Measurements from ENCODE around the gene TTC31. TPM values are rescaled to one million over a fixed set of nuclear protein-coding genes. Genes with fewer than 3 reads are reported as not detected.
"Not testable (repeated sequence)": the region's sequence is repeated elsewhere in the genome, so short reads cannot be mapped to it uniquely, and the experiment has no call there.

The TTC31 gene
- total RNA-seq, 2 donors from 2014 or later = 30.3 to 35.0 TPM

DNA sequence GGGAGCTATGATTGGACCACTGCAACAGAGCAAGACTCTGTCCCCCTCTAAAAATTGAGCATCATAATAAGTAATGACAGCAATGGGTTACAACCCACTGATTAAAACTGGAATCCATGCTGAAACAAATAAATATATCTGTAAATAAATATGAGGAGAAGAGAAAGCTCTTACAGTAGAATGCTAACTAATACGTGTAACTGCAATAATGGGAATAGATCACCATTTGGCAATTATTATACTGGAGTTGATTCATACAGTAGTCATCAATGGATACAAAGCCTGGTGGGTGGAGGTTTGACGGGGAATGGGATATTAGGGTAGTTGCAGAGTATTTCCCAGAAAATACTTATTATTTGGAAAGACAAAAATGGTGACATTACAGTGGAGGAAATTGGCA lies 34.1 kb upstream of the TTC31 start:
- Mint-ChIP-seq H3K36me3 (no peaks in the 10 kb centered on the region), H3K9me3 (no peaks in the 10 kb centered on the region), H3K27ac (no peak overlapping the region)
- DNase-seq (ENCODE audit: low spot score in 2 of 2) (no peak), ATAC-seq (no peak)

DNA sequence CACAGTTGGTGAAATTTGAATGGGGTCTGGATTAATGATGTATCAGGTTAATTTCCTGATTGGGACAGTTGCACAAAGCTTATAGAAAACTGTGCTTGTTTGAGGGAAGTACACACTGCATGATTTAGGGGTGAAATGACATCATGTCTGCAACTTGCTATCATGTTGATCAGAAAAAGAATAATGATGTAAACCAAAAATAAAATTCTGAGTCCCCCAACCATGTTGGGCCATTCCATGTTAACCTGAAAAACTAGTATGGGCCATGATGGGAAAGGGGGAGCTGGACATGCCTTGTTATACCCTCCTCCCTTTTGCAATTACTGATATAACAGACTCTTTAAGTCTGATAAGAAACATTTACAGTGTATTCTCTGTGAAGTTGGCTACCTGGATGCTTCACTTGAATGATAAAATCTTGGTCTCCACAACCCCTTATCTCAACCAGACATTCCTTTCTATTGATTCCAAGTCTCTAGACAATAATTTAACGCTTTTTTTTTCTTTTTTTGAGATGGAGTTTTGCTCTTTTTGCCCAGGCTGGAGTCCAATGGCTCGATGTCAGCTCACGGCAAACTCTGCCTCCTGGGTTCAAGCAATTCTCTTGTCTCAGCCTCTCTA lies 32.2 kb upstream of the TTC31 start:
- Mint-ChIP-seq H3K36me3 (peaks cover 8 to 12% of the 10 kb centered on the region in 2 donors), H3K9me3 (no peaks in the 10 kb centered on the region), H3K27ac (no peak overlapping the region)
- no peak for DNase-seq (ENCODE audit: low spot score in 2 of 2)
- ATAC-seq = no peak

DNA sequence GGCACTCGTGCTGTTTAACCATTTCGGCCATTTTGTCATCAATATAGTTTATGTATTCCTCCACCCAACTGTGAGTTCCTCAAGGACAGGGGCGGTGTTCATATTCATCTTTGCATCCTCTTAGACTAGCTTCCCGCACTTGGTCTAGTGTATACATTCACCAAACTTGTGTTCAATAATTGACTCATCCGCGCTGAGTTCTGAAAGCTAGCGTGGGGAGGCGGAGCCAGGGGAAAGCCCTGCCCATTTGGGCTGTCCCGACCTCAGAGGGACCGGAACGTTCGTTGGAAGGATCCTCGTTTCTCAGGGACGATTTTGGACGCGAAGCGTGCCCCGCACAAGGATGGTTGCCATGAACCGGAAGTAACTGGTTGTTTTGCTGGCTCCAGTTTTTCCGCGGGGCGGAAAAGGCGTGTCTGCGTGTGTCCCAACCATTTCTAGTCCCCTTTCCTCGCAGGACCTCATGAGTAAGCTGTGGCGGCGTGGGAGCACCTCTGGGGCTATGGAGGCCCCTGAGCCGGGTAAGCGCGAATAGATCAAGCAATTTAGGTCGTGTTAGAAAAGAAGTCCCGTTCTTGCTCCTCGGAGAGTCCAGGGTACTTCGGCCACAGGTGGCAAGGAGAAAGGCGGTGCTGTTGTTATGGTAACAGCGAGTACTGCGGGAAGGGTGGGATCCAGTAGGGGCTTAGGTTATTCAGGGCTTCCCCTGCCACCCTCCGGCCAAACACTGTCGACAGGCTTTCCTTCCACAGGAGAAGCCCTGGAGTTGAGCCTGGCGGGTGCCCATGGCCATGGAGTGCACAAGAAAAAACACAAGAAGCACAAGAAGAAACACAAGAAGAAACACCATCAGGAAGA lies 28.0 kb upstream of the TTC31 start, which contains the start of gene INO80B:
Gene INO80B (plus strand): TSS at position 434 of the 858 bp plus-strand sequence. CDS start 30 bp downstream, at position 464.
- DNase-seq (ENCODE audit: low spot score in 2 of 2) = peak; percentile 98
- peak; percentile 57 to 67 for ATAC-seq
- Mint-ChIP-seq H3K36me3 (peaks cover 23 to 28% of the 10 kb centered on the region in 2 donors), H3K27ac (peak within 1 kb of the TSS; percentile 95 to 97), H3K9me3 (no peaks in the 10 kb centered on the region)

DNA sequence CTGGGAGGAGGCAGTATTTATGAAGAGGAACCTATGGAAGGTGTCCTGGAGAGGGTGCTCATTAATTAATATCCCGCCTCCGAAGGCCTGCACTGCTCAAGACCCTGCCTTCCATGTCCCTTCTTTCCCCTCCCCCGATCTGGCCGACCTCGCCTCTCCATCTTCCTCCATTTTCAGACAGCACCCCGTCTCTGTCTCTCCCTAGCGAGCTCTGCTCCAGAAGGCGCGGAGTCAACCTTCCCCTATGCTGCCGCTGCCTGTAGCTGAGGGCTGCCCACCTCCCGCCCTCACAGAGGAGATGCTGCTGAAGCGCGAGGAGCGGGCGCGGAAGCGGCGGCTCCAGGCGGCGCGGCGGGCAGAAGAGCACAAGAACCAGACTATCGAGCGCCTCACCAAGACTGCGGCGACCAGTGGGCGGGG lies 25.7 kb upstream of the TTC31 start:
- peaks cover 23 to 33% of the 10 kb centered on the region in 2 donors for H3K36me3 Mint-ChIP-seq
- DNase-seq (ENCODE audit: low spot score in 2 of 2) (no peak), ATAC-seq (no peak)
- H3K27ac Mint-ChIP-seq = peak overlapping the region; percentile 94 to 95
- H3K9me3 Mint-ChIP-seq = no peaks in the 10 kb centered on the region

DNA sequence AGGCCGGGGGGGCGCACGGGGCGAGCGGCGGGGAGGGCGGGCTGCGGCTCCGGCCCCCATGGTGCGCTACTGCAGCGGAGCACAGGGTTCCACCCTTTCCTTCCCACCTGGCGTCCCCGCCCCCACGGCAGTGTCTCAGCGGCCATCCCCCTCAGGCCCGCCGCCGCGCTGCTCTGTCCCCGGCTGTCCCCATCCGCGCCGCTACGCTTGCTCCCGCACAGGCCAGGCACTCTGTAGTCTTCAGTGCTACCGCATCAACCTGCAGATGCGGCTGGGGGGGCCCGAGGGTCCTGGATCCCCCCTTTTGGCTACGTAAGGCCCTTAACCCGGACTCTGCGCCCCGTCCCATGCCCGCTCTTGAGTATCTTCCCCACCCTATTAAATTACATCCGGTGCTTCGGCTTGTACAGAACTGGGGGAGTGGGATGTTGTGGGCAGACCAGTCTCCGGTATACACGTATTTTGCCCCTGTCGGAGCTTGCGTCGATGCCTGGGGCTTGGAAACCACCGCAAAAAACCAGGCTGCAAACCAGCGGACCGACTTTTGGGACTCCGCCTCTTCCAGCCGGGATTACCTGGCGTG lies 25.2 kb upstream of the TTC31 start:
- ATAC-seq = peak; percentile 19 to 51
- Mint-ChIP-seq H3K9me3 (no peaks in the 10 kb centered on the region), H3K36me3 (peaks cover 23 to 33% of the 10 kb centered on the region in 2 donors), H3K27ac (peak overlapping the region; percentile 95 to 99)
- peak; percentile 79 to 81 for DNase-seq (ENCODE audit: low spot score in 2 of 2)

DNA sequence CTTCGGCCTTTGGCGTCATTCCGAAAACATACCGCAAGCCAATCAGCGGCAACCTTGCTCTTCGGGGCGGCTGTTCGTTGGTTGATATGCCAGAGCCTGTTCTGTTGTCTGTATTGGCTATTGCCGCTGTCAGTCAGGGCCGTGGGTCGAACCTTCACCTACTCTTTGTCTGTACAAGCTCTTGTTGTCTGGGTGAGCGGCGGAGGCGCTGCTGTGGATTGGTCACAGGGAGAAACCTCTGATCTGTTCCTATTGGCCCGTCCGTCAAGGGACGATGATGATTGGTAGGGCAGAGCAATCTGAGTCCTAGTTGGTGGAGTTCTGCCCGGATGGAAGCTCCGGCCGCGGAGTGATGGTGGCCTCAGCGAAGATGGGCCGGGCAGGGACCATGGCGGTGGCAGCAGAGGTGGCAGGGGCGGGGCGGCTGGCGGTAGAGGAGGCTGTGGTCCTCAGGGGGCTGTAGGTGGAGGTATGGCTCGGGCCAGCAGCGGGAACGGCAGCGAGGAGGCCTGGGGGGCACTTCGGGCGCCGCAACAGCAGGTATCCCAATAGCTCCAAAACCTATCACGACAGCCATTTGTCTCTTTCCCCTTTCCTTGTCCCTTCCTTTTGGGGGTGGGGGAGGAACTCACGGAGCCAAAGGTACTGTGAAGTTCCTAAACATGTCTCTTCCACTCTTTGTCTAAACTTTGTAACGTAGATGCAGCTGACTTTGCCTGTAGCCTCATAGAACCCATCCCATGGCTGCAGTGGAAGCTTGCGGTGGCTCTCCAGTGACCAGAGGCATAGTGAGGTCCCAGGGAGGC lies 24.5 kb upstream of the TTC31 start, which contains the start of gene WBP1:
Gene WBP1 (plus strand): TSS at position 307 of the 806 bp plus-strand sequence. CDS start 165 bp downstream, at position 472.
- peak within 1 kb of the TSS; percentile 95 to 99 for H3K27ac Mint-ChIP-seq
- H3K9me3 Mint-ChIP-seq = no peaks in the 10 kb centered on the region
- ATAC-seq (peak; percentile 87 to 88), DNase-seq (ENCODE audit: low spot score in 2 of 2) (peak; percentile 97 to 100)
- peaks cover 23 to 33% of the 10 kb centered on the region in 2 donors for H3K36me3 Mint-ChIP-seq

DNA sequence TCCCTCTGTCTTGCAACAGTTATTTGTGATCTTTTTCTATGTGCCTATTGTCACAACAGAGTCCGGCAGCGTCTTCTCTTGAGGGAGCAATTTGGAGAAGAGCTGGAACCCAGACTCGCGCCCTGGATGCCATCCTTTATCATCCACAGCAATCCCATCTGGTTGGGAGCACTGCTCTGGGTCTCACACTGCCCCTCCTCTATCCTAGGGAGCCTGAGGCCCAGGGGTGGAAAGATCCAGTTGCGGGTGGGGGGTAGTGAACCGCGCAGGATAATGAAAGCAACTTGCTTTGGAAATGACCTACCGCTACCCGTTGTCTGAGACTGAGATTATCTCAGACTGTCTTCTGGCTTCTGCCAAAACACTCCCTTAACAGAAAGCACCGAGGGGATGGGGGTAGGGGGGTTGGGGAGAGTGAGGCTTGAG lies 23.9 kb upstream of the TTC31 start:
- Mint-ChIP-seq H3K27ac (peak overlapping the region; percentile 95 to 99), H3K9me3 (no peaks in the 10 kb centered on the region), H3K36me3 (peaks cover 23 to 33% of the 10 kb centered on the region in 2 donors)
- ATAC-seq = no peak
- DNase-seq (ENCODE audit: low spot score in 2 of 2) = no peak

DNA sequence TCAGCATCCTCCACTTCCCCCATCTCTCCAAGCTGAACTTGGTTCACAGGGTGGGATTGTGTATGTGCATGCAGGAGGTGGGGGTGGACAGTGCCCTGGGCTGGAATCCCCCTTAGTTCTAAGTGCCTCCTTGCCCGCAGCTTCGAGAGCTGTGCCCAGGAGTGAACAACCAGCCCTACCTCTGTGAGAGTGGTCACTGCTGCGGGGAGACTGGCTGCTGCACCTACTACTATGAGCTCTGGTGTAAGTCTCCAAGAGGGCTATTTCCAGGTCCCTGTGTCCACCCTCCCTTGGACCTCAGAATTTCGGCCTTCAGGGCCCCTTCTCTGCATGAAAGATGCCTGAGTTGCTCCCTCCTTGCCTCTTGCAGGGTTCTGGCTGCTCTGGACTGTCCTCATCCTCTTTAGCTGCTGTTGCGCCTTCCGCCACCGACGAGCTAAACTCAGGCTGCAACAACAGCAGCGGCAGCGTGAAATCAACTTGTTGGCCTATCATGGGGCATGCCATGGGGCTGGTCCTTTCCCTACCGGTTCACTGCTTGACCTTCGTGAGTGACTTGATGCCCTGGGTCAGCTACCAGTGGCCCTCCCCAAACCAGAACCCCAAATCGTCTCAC lies 23.3 kb upstream of the TTC31 start:
- Mint-ChIP-seq H3K27ac (peak overlapping the region; percentile 31 to 95), H3K36me3 (peaks cover 23 to 29% of the 10 kb centered on the region in 2 donors)
- not testable (repeated sequence) for DNase-seq (ENCODE audit: low spot score in 2 of 2); ATAC-seq; H3K9me3 Mint-ChIP-seq

DNA sequence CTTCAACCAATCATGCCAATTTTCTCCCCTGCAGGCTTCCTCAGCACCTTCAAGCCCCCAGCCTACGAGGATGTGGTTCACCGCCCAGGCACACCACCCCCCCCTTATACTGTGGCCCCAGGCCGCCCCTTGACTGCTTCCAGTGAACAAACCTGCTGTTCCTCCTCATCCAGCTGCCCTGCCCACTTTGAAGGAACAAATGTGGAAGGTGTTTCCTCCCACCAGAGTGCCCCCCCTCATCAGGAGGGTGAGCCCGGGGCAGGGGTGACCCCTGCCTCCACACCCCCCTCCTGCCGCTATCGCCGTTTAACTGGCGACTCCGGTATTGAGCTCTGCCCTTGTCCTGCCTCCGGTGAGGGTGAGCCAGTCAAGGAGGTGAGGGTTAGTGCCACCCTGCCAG lies 22.7 kb upstream of the TTC31 start:
- H3K36me3 Mint-ChIP-seq = peaks cover 18 to 24% of the 10 kb centered on the region in 2 donors
- H3K9me3 Mint-ChIP-seq; ATAC-seq; DNase-seq (ENCODE audit: low spot score in 2 of 2): not testable (repeated sequence)
- peak overlapping the region; percentile 95 for H3K27ac Mint-ChIP-seq

DNA sequence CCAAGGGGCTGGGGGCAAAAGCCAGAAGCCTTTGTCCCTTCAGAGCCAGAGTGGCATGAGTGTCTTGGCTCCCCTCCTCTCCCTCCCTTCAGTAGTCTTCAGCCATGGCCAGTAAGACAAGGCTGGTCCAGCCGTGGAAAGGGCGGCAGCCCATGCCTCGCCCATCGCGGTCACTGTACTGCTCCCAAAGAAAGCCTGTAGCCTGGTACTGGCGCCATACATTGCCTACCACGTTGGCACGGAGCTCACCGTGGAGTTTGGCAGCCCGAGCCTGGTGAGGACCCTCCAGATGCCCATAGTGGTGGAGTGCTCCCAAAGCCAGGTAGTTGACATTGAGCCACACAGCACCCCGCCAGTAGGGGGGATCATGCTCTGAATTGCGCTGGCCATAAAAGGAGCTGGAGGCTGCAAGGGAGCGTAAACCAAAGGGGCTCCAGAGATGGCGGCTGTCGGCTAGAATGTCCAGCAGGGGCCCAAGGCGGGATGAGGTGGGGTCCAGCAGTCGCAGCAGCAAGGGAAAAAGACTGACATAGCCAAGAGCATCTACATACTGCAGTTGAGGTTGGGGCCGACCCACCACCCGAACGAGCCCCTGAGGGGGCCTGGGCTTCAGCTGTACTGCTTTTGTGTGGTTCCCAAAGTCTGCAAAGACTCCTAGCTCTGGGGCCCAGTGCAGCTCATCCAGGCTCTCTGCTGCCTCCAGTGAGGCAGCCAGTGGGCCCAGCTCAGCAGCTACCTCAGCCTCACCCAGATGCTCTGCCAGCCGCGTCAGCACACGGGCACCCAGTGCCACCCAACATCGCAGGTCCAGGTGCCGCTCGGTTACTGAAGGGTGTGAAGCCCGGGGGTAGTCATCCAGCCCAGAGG lies 21.5 kb upstream of the TTC31 start:
- H3K9me3 Mint-ChIP-seq = no peaks in the 10 kb centered on the region
- no peak for ATAC-seq
- peak overlapping the region in 1 of 2 donors; percentile 22 for H3K27ac Mint-ChIP-seq
- no peak for DNase-seq (ENCODE audit: low spot score in 2 of 2)
- peaks cover 19 to 20% of the 10 kb centered on the region in 2 donors for H3K36me3 Mint-ChIP-seq

DNA sequence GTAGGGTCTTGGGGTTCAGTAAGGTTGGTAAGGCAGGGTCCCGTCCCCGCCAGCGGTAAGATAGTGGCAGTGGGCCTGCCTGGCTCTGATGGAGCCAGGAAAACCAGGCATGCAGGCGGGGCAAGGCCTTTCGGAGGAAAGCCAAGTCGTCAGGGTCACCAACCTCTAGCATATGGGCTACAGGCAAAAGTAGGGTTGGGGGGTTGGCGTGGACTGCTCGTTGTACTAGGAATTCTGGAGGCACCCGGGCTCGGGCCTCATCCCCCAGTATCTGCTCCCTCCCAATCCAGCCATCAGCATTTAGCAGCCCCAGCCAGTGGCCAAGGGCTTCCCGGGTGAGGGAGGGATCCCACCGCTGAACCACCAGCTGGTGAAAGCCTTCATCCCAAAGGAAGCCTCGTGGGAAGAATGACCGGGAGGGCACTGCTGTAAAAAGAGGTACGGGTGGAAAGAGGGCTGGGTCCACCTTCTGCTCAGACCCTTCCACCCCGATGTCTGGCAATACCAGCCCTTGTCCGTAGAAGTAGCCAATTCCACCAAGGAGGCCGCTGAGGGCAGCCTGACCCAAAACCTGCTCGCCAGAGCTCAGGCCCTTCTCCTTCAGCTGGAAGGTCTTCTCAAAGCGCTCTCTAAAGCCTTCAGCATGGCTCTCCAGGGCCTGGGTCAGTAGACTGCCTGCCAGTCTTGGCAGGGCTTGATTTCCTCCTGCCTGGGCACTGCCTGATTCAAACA lies 20.7 kb upstream of the TTC31 start:
- ATAC-seq (no peak), DNase-seq (ENCODE audit: low spot score in 2 of 2) (no peak)
- Mint-ChIP-seq H3K36me3 (peaks cover 11 to 12% of the 10 kb centered on the region in 2 donors), H3K27ac (peak overlapping the region in 1 of 2 donors; percentile 50), H3K9me3 (no peaks in the 10 kb centered on the region)

DNA sequence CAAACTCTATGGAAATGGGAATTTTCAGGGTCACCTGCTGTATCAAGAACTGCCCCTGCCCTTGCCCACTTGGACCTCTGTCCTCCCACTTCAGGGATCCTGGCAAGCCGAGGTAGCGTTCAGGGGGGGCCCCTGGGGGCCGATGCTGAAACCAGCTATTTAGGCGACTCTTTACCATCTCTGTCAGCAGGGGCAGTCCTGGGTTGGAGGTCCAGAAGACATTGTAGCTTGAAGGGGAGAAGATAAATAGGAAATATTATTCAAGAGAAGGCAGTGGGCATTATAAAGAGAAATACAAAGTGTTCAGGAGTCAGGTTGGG lies 20.1 kb upstream of the TTC31 start:
- Mint-ChIP-seq H3K27ac (peak overlapping the region; percentile 50 to 70), H3K36me3 (peaks cover 9 to 11% of the 10 kb centered on the region in 2 donors), H3K9me3 (no peaks in the 10 kb centered on the region)
- DNase-seq (ENCODE audit: low spot score in 2 of 2) (no peak), ATAC-seq (no peak)

DNA sequence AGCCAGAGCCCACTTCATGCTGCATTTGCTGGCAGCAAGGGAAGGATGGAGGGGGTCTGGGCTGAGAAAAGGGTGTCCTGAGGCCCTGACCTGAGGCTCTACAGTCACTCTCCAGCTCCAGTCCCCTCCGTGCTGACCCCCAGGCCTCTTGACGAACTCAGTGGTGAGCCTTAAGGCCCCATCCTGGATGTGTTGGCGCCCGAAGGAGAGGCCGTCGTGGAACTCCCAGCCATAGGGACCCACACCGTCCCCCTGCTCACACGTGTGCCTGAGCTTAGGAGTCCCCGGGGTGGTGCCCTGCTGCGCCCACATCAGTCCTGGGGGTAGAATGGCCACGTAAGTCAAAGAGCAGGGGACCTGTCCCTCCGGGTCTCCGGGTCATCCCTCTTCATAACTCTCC lies 18.5 kb upstream of the TTC31 start:
- ATAC-seq = peak; percentile 2 to 9
- no peaks in the 10 kb centered on the region for H3K9me3 Mint-ChIP-seq
- peaks cover 9 to 11% of the 10 kb centered on the region in 2 donors for H3K36me3 Mint-ChIP-seq
- peak overlapping the region; percentile 87 to 98 for H3K27ac Mint-ChIP-seq
- DNase-seq (ENCODE audit: low spot score in 2 of 2) = no peak

DNA sequence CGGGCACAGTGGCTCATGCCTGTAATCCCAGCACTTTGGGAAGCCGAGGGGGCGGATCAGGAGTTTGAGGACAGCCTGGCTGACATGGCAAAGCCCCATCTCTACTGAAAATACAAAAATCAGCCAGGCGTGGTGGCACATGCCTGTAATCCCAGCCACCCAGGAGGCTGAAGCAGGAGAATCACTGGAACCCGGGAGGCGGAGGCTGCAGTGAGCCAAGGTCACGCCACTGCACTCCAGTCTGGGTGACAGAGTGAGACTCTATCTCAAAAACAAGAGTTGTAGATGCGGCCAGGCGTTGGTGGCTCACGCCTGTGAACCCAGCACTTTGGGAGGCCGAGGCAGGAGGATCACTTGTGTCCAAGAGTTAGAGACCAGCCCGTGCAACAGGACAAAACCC lies 12.1 kb upstream of the TTC31 start:
- peaks cover 24 to 31% of the 10 kb centered on the region in 2 donors for H3K36me3 Mint-ChIP-seq
- DNase-seq (ENCODE audit: low spot score in 2 of 2); ATAC-seq; H3K9me3 Mint-ChIP-seq: not testable (repeated sequence)
- H3K27ac Mint-ChIP-seq = peak overlapping the region; percentile 61 to 77

Data from activated naive CD4-positive, alpha-beta T cell treated with anti-CD3 and anti-CD28 coated beads, Interleukin-2, amount 50 U/mL, for 72 hours (primary cell).